T-helper 2 cell treated with Interferon-gamma antibody and Interleukin-4, amounts not matched to agents 5 μg/mL and 100 μg/mL, for 36 hours (primary cell): Measurements from ENCODE around the gene STX7.
"Not testable (repeated sequence)": the region's sequence is repeated elsewhere in the genome, so short reads cannot be mapped to it uniquely, and the experiment has no call there.

Source experiments
- DNase-seq: peaks from one replicate; pipeline ENCODE4 v3.0.0; 2021; ENCODE audit warnings: low spot score
- H3K27ac Mint-ChIP-seq: one replicate; pipeline ENCODE4 v1.8.0; 2021; ENCODE audit warnings: mild to moderate bottlenecking, mixed read lengths
- H3K27me3 Mint-ChIP-seq: one replicate; pipeline ENCODE4 v1.8.0; 2021; ENCODE audit warnings: low read depth, mixed read lengths
- H3K36me3 Mint-ChIP-seq: one replicate; pipeline ENCODE4 v1.8.0; 2021; ENCODE audit warnings: low read depth, mixed read lengths
- H3K4me1 Mint-ChIP-seq: one replicate; pipeline ENCODE4 v1.8.0; 2021; ENCODE audit warnings: low read depth, mixed read lengths
- H3K4me3 Mint-ChIP-seq: one replicate; pipeline ENCODE4 v1.8.0; 2022; ENCODE audit warnings: mild to moderate bottlenecking, moderate library complexity, mixed read lengths
- H3K9me3 Mint-ChIP-seq: one replicate; pipeline ENCODE4 v1.8.0; 2021; ENCODE audit warnings: mixed read lengths

The STX7 gene, protein sequence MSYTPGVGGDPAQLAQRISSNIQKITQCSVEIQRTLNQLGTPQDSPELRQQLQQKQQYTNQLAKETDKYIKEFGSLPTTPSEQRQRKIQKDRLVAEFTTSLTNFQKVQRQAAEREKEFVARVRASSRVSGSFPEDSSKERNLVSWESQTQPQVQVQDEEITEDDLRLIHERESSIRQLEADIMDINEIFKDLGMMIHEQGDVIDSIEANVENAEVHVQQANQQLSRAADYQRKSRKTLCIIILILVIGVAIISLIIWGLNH

GRCh38 chr6:132512638-132513632 lies at the start of gene STX7:
Gene STX7 (minus strand): TSS chr6:132513116. CDS start chr6:132503530, 9,586 bp downstream.
- DNase-seq = peak; percentile 87
- Mint-ChIP-seq H3K9me3 (no peaks in the 10 kb centered on the region), H3K36me3 (peaks cover 2% of the 10 kb centered on the region), H3K27ac (peak within 1 kb of the TSS; percentile 93), H3K4me3 (peak within 1 kb of the TSS; percentile 97), H3K27me3 (peaks cover 21% of the 10 kb centered on the region), H3K4me1 (peaks cover 21% of the 10 kb centered on the region)

DNA sequence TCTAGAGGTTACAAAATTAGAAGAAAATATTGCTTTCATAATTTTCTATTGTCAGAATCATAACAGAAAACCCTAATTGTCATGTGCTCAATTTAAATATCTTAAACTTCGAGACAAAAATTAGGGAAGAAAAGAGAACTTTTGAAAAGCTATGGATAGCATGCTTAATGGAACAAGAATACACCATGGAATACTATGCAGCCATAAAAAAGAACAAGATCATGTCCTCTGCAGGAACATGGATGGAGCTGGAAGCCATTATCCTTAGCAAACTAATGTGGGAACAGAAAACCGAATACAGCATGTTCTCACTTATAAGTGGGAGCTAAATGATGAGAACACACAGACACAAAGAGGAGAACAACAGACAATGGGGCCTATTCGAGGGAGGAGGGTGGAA lies 47.2 kb upstream of the STX7 start:
- not testable (repeated sequence) for H3K27ac Mint-ChIP-seq, DNase-seq, H3K36me3 Mint-ChIP-seq, H3K27me3 Mint-ChIP-seq, H3K9me3 Mint-ChIP-seq, H3K4me1 Mint-ChIP-seq, H3K4me3 Mint-ChIP-seq

DNA sequence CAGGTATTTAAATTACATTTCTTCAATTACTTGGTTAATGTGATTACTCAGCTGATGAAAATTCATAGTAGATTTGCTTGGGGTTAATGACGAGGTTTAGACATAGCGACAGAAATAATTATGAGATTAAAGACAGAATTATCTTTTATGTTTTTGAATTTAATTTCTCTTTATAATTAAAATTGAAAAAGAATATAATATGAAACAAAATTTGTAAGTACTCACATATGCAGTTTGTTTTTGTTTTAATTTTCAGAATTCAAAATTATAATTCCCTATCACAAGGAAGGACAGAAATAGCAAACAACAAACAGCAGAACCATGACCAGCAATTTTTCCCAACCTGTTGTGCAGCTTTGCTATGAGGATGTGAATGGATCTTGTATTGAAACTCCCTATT lies 39.5 kb upstream of the STX7 start, which contains the start of gene TAAR8:
TAAR8 (plus strand) TSS at position 301 of the 400 bp plus-strand sequence; CDS start at position 322, 21 bp downstream.
- H3K27ac Mint-ChIP-seq = no peak within 1 kb of the TSS
- no peaks in the 10 kb centered on the region for H3K36me3 Mint-ChIP-seq
- peaks cover 14% of the 10 kb centered on the region for H3K27me3 Mint-ChIP-seq
- no peak for DNase-seq
- no peaks in the 10 kb centered on the region for H3K9me3 Mint-ChIP-seq
- H3K4me1 Mint-ChIP-seq = no peaks in the 10 kb centered on the region
- H3K4me3 Mint-ChIP-seq = no peak within 1 kb of the TSS

- no peaks in the 10 kb centered on the region for H3K4me1 Mint-ChIP-seq
- no peak overlapping the region for H3K27ac Mint-ChIP-seq
- H3K4me3 Mint-ChIP-seq = no peak overlapping the region
- no peaks in the 10 kb centered on the region for H3K36me3 Mint-ChIP-seq
- no peaks in the 10 kb centered on the region for H3K9me3 Mint-ChIP-seq
- no peak for DNase-seq
- H3K27me3 Mint-ChIP-seq = peaks cover 14% of the 10 kb centered on the region
Measured at GRCh38 chr6:132551214-132551613, 38.3 kb upstream of the STX7 start.

- DNase-seq = no peak
- H3K4me3 Mint-ChIP-seq = no peak overlapping the region
- H3K36me3 Mint-ChIP-seq = no peaks in the 10 kb centered on the region
- peaks cover 13% of the 10 kb centered on the region for H3K27me3 Mint-ChIP-seq
- no peaks in the 10 kb centered on the region for H3K9me3 Mint-ChIP-seq
- no peak overlapping the region for H3K27ac Mint-ChIP-seq
- no peaks in the 10 kb centered on the region for H3K4me1 Mint-ChIP-seq
Measured at GRCh38 chr6:132548746-132549463, 36.0 kb upstream of the STX7 start.

DNA sequence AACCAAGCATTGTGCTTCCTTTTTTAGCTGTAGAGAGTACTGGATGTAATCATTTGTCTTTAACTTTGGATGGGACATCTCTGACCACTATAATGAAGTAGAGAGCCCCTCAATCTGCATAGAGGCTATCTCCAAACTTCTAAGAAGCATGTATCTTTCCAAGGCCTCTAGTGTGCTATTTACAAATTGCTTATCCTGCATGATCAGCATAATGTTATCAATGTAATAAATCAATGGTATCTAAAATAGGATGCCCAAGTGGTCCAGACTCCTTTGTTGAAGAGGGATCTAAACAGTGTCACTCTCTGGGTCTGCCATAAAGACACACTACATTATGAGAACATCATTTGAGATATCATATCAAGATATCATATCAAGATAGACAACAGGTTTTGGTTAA lies 31.9 kb upstream of the STX7 start:
- H3K36me3 Mint-ChIP-seq = no peaks in the 10 kb centered on the region
- DNase-seq = no peak
- no peak overlapping the region for H3K4me3 Mint-ChIP-seq
- peaks cover 33% of the 10 kb centered on the region for H3K27me3 Mint-ChIP-seq
- no peaks in the 10 kb centered on the region for H3K9me3 Mint-ChIP-seq
- H3K4me1 Mint-ChIP-seq = no peaks in the 10 kb centered on the region
- no peak overlapping the region for H3K27ac Mint-ChIP-seq

- no peak within 1 kb of the TSS for H3K4me3 Mint-ChIP-seq
- H3K4me1 Mint-ChIP-seq = no peaks in the 10 kb centered on the region
Measured at GRCh38 chr6:132537977-132538376, 25.1 kb upstream of the STX7 start, which contains the start of gene TAAR9. Gene TAAR9 (plus strand): TSS chr6:132538277. CDS start chr6:132538290, 13 bp downstream.

DNA sequence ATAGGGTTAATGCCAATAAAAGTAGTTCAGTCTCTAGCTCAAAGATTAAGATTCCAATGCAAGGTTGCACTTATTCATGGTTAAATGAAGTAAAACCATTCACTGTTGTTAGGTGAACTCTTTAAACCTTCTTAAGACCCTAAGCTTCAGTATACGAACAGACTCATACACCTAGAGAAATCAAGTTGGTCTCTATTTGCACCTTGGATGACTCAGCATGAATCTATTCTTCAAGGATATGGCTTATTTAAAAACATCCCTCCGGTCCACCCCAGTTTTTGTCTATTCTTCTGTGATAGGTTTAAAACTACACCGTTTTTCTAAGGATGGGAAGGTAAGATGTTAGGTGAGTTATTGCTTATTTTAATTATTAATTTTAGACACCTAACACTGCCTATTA lies 24.2 kb upstream of the STX7 start:
- H3K27me3 Mint-ChIP-seq = peaks cover 38% of the 10 kb centered on the region
- H3K4me1 Mint-ChIP-seq = no peaks in the 10 kb centered on the region
- DNase-seq = no peak
- H3K36me3 Mint-ChIP-seq = no peaks in the 10 kb centered on the region
- H3K4me3 Mint-ChIP-seq = no peak overlapping the region
- H3K9me3 Mint-ChIP-seq = no peaks in the 10 kb centered on the region
- H3K27ac Mint-ChIP-seq = no peak overlapping the region

More at GRCh38 chr6:132537977-132538376, 25.1 kb upstream of the STX7 start, which contains the start of gene TAAR9:
- Mint-ChIP-seq H3K9me3 (no peaks in the 10 kb centered on the region), H3K27ac (no peak within 1 kb of the TSS), H3K27me3 (peaks cover 38% of the 10 kb centered on the region), H3K36me3 (no peaks in the 10 kb centered on the region)
- no peak for DNase-seq

DNA sequence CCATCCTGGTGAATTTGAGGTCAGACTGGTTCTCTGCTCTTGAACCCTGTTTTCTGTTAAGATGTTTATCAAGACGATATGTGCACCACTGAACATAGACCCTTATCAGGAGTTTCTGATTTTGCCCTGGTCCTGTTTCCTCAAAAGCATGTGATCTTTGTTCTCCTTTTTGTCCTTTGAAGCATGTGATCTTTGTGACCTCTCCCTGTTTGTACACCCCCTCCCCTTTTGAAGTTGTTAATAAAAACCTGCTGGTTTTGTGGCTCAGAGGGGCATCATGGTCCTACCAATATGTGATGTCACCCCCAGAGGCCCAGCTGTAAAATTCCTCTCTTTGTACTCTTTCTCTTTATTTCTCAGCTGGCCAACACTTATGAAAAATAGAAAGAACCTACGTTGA lies 21.6 kb upstream of the STX7 start:
- DNase-seq, H3K4me1 Mint-ChIP-seq, H3K36me3 Mint-ChIP-seq, H3K4me3 Mint-ChIP-seq, H3K27ac Mint-ChIP-seq, H3K9me3 Mint-ChIP-seq: not testable (repeated sequence)
- H3K27me3 Mint-ChIP-seq = peaks cover 30% of the 10 kb centered on the region

GRCh38 chr6:132530293-132530974 lies 17.5 kb upstream of the STX7 start:
- no peaks in the 10 kb centered on the region for H3K36me3 Mint-ChIP-seq
- no peak overlapping the region for H3K27ac Mint-ChIP-seq
- H3K4me3 Mint-ChIP-seq = no peak overlapping the region
- H3K4me1 Mint-ChIP-seq = no peaks in the 10 kb centered on the region
- H3K27me3 Mint-ChIP-seq = peaks cover 25% of the 10 kb centered on the region
- no peaks in the 10 kb centered on the region for H3K9me3 Mint-ChIP-seq
- DNase-seq = peak; percentile 28

GRCh38 chr6:132527791-132528190 lies 14.9 kb upstream of the STX7 start:
- Mint-ChIP-seq H3K27me3 (peaks cover 39% of the 10 kb centered on the region), H3K4me1 (no peaks in the 10 kb centered on the region), H3K9me3 (no peaks in the 10 kb centered on the region), H3K4me3 (no peak overlapping the region), H3K27ac (no peak overlapping the region), H3K36me3 (no peaks in the 10 kb centered on the region)
- DNase-seq = no peak

GRCh38 chr6:132526461-132526860 lies 13.5 kb upstream of the STX7 start:
- H3K27me3 Mint-ChIP-seq = peaks cover 45% of the 10 kb centered on the region
- H3K9me3 Mint-ChIP-seq = no peaks in the 10 kb centered on the region

GRCh38 chr6:132525866-132526265 lies 12.9 kb upstream of the STX7 start:
- no peaks in the 10 kb centered on the region for H3K9me3 Mint-ChIP-seq
- H3K4me3 Mint-ChIP-seq = no peak overlapping the region
- H3K27ac Mint-ChIP-seq = no peak overlapping the region
- H3K27me3 Mint-ChIP-seq = peaks cover 45% of the 10 kb centered on the region
- no peaks in the 10 kb centered on the region for H3K4me1 Mint-ChIP-seq
- DNase-seq = no peak
- H3K36me3 Mint-ChIP-seq = no peaks in the 10 kb centered on the region

More at GRCh38 chr6:132526461-132526860, 13.5 kb upstream of the STX7 start:
- no peak overlapping the region for H3K4me3 Mint-ChIP-seq
- H3K4me1 Mint-ChIP-seq = no peaks in the 10 kb centered on the region
- no peaks in the 10 kb centered on the region for H3K36me3 Mint-ChIP-seq
- no peak overlapping the region for H3K27ac Mint-ChIP-seq
- no peak for DNase-seq
